NCI-H1417 (cell line): ENCODE results near the gene RTP1.
"Not testable (repeated sequence)": the region's sequence is repeated elsewhere in the genome, so short reads cannot be mapped to it uniquely, and the experiment has no call there.

Experiments used
- DNase-seq, 3 experiments: peaks; one replicate each; lab custom pipeline; 2025; lab: John Stamatoyannopoulos, UW

RTP1 gene

GRCh38 chr3:187197335-187197649 is at the start of gene RTP1:
TSS of gene RTP1 (plus strand) at chr3:187197486. CDS start at chr3:187197516, 30 bp downstream.
- DNase-seq, result peak; percentile 45 to 90 (median 70)

GRCh38 chr3:187150186-187150585 is 47.1 kb upstream of the RTP1 start:
- no peak for DNase-seq

GRCh38 chr3:187150599-187150998 is 46.7 kb upstream of the RTP1 start:
- peak in 1 of 3 experiments; percentile 45 for DNase-seq

- no peak for DNase-seq
Measured at GRCh38 chr3:187161556-187161955, 35.7 kb upstream of the RTP1 start.

GRCh38 chr3:187162265-187162953 is 34.9 kb upstream of the RTP1 start:
- no peak for DNase-seq

- peak; percentile 66 to 94 (median 85) for DNase-seq
Measured at GRCh38 chr3:187165144-187165543, 32.1 kb upstream of the RTP1 start.

GRCh38 chr3:187166750-187167149 is 30.5 kb upstream of the RTP1 start:
- no peak for DNase-seq

- DNase-seq, result no peak
Measured at GRCh38 chr3:187167777-187168176, 29.5 kb upstream of the RTP1 start.

- no peak for DNase-seq
Measured at GRCh38 chr3:187169231-187169960, 27.9 kb upstream of the RTP1 start.

- not testable (repeated sequence) for DNase-seq
Measured at GRCh38 chr3:187170911-187171310, 26.4 kb upstream of the RTP1 start.

- no peak for DNase-seq
Measured at GRCh38 chr3:187172929-187173328, 24.4 kb upstream of the RTP1 start.

GRCh38 chr3:187181454-187182170 is 15.7 kb upstream of the RTP1 start:
- no peak for DNase-seq

- DNase-seq, result peak; percentile 19 to 84 (median 47)
Measured at GRCh38 chr3:187183210-187183862, 13.9 kb upstream of the RTP1 start.

GRCh38 chr3:187183903-187184302 is 13.4 kb upstream of the RTP1 start:
- DNase-seq, result no peak

- no peak for DNase-seq
Measured at GRCh38 chr3:187185759-187186158, 11.5 kb upstream of the RTP1 start.

- DNase-seq, result no peak
Measured at GRCh38 chr3:187186375-187186774, 10.9 kb upstream of the RTP1 start.

- DNase-seq, result no peak
Measured at GRCh38 chr3:187186801-187187421, 10.4 kb upstream of the RTP1 start.

GRCh38 chr3:187188931-187189330 is 8.4 kb upstream of the RTP1 start:
- no peak for DNase-seq

- DNase-seq, result no peak
Measured at GRCh38 chr3:187191271-187191670, 6.0 kb upstream of the RTP1 start.

GRCh38 chr3:187193181-187193580 is 4.1 kb upstream of the RTP1 start:
- DNase-seq, result no peak

- no peak for DNase-seq
Measured at GRCh38 chr3:187196573-187197334, 532 bp upstream of the RTP1 start.
